BLaER1 treated with 17β-estradiol and CSF1 and Interleukin-3, amounts not matched to agents 10 nM and 100 nM (cell line): ENCODE results near the gene RAG2.

Experiments used
- H3K27ac ChIP-seq, 11 experiments: shearing (Covaris generic); formaldehyde crosslinking; 2 replicates each; pipeline ENCODE4 v1.8.1; 2022
- H3K27me3 ChIP-seq, 11 experiments: shearing (Covaris generic); formaldehyde crosslinking; 2 replicates each; pipeline ENCODE4 v1.8.1; 2022
- H3K36me3 ChIP-seq, 11 experiments: shearing (Covaris generic); formaldehyde crosslinking; 2 replicates each; pipeline ENCODE4 v1.8.1; 2022
- H3K4me1 ChIP-seq, 10 experiments: shearing (Covaris generic); formaldehyde crosslinking; 2 replicates each; pipeline ENCODE4 v1.8.1; 2022
- H3K4me2 ChIP-seq, 11 experiments: shearing (Covaris generic); formaldehyde crosslinking; 2 replicates each; pipeline ENCODE4 v1.8.1; 2022
- H3K4me3 ChIP-seq, 10 experiments: shearing (Covaris generic); formaldehyde crosslinking; 2 replicates each; pipeline ENCODE4 v1.8.1; 2022
- H3K9ac ChIP-seq, 11 experiments: shearing (Covaris generic); formaldehyde crosslinking; 2 replicates each; pipeline ENCODE4 v1.8.1; 2022
- H3K9me3 ChIP-seq, 11 experiments: shearing (Covaris generic); formaldehyde crosslinking; replicated peaks in 1 of 11; 2 replicates each; pipeline ENCODE4 v1.8.1; 2022
- H4K20me1 ChIP-seq, 11 experiments: shearing (Covaris generic); formaldehyde crosslinking; 2 replicates each; pipeline ENCODE4 v1.8.1; 2022
- Cebpa-rat ChIP-seq, 11 experiments: shearing (Covaris generic); IDR thresholded peaks; 2 replicates each; pipeline ENCODE4 v1.8.1; 2022

The RAG2 gene

DNA sequence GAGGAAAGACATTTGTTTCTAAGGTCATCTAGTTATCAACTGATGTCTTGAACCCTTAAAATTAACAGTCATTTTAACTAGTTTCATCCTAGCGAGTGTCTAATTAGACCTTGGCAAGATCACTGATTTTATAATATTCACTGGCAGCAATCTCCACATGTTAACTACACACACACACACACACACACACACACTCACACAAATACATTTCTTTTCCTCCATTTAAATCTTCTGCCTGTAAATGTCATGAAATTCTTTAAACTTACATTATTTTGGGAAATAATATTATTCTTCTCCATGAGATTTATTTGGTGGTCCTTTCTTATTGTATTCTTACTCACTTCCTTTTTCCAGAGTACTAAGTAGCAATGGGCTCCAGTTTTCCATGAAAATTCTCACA lies 6.6 kb downstream of the RAG2 start:
- H3K4me1 ChIP-seq: peaks cover 14 to 80% (median 52%) of the 10 kb centered on the region in 10 experiments
- H3K36me3 ChIP-seq: peaks cover 0 to 71% (median 12%) of the 10 kb centered on the region in 11 experiments; a peak in 10 of 22 replicates
- peak overlapping the region in 4 of 11 experiments; percentile 11 to 51 (median 43); a peak in 7 of 22 replicates for H3K4me2 ChIP-seq
- no peak for TF ChIP-seq Cebpa-rat (IDR thresholded peaks at IDR 0.05)
- H3K9ac ChIP-seq: no peak overlapping the region; a peak in 1 of 22 replicates
- no peak overlapping the region for H3K27ac ChIP-seq
- H4K20me1 ChIP-seq: peaks cover 0 to 8% (median 0%) of the 10 kb centered on the region in 11 experiments; a peak in 1 of 22 replicates
- H3K9me3 ChIP-seq: peaks cover 0 to 46% (median 0%) of the 10 kb centered on the region in 11 experiments; a peak in 9 of 22 replicates
- no peaks in the 10 kb centered on the region for H3K27me3 ChIP-seq
- peak overlapping the region in 1 of 10 experiments; percentile 92; a peak in 1 of 20 replicates for H3K4me3 ChIP-seq

DNA sequence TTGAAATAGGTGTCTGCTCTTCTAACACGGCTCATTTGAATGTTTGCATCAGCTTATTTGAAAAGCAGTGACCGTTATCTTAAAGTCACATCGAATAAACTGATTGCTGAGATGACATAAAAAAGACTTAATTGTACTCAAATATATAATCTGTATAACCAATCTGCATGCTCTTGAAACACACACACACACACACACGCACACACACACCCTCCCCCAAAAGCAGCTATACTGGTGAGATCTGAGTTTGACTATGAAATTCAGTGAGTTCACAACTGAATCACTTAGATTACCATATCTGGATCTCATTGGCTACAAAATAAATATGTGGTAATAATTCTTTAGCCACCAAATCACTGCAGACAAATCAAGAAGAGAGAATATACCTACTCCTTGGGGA lies 7.5 kb downstream of the RAG2 start:
- no peak for TF ChIP-seq Cebpa-rat (IDR thresholded peaks at IDR 0.05)

DNA sequence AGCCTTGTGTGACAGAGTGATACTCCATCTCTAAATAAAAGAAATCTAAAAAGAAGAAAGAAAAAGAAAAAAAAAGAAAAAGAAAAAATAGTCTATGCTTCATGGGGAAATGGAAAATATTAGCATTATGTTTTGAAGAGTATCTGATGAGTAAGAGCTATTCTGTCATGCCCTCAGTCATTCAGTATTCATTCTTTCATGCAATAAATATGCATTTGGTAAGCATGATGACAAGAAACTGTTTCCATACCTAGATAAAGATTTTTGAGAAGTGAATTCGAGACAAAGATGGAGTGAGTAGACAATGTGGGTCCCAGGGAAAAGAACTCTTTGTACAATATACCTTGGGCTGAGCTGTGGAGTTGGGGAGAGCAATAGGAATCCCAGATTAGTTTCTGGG lies 9.9 kb downstream of the RAG2 start:
- Histone ChIP-seq H4K20me1 (peaks cover 0 to 18% (median 0%) of the 10 kb centered on the region in 11 experiments; a peak in 1 of 22 replicates), H3K9me3 (peaks cover 0 to 21% (median 0%) of the 10 kb centered on the region in 11 experiments; a peak in 8 of 22 replicates), H3K4me1 (peaks cover 0 to 72% (median 31%) of the 10 kb centered on the region in 10 experiments; a peak in 14 of 20 replicates), H3K4me3 (no peak overlapping the region), H3K9ac (no peak overlapping the region), H3K27me3 (no peaks in the 10 kb centered on the region), H3K36me3 (peaks cover 0 to 38% (median under 1%) of the 10 kb centered on the region in 11 experiments; a peak in 10 of 22 replicates), H3K4me2 (peak overlapping the region in 5 of 11 experiments; percentile 9 to 45 (median 43); a peak in 9 of 22 replicates), H3K27ac (no peak overlapping the region; a peak in 1 of 22 replicates)
- TF ChIP-seq Cebpa-rat (IDR thresholded peaks at IDR 0.05): no peak

More for the DNA sequence above, 7.5 kb downstream of the RAG2 start:
- Histone ChIP-seq H3K4me3 (peak overlapping the region in 1 of 10 experiments; percentile 10; a peak in 1 of 20 replicates), H3K4me1 (peaks cover 5 to 88% (median 48%) of the 10 kb centered on the region in 10 experiments), H3K9me3 (peaks cover 0 to 46% (median 0%) of the 10 kb centered on the region in 11 experiments; a peak in 9 of 22 replicates), H3K4me2 (peak overlapping the region in 5 of 11 experiments; percentile 25 to 51 (median 34); a peak in 7 of 22 replicates), H3K9ac (no peak overlapping the region), H3K27ac (no peak overlapping the region), H4K20me1 (peaks cover 0 to 11% (median 0%) of the 10 kb centered on the region in 11 experiments; a peak in 1 of 22 replicates), H3K36me3 (peaks cover 0 to 62% (median 12%) of the 10 kb centered on the region in 11 experiments; a peak in 10 of 22 replicates), H3K27me3 (no peaks in the 10 kb centered on the region)

DNA sequence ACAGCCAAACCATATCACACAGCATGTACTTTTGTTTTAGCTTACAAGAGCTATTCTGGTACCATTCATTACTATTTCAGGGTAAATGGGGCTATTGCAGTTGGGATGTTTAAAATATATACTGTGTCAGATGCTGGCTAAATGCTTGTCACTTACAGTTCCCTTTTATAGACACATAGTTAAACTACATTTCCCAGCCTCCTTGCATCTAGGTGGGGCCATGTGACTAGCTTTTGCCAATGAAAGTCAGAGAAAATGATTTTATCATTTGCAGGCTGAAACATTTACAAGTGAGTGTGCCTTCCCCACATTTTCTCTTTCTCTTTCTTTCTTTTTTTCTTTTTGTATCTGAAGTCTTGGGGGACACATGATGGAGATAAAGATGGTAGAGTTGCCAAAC lies 11.5 kb downstream of the RAG2 start:
- Histone ChIP-seq H4K20me1 (peaks cover 0 to 18% (median 0%) of the 10 kb centered on the region in 11 experiments; a peak in 1 of 22 replicates), H3K9ac (no peak overlapping the region), H3K4me2 (peak overlapping the region in 5 of 11 experiments; percentile 9 to 45 (median 24); a peak in 8 of 22 replicates), H3K27ac (no peak overlapping the region), H3K4me3 (no peak overlapping the region), H3K27me3 (no peaks in the 10 kb centered on the region), H3K4me1 (peaks cover 0 to 59% (median 25%) of the 10 kb centered on the region in 10 experiments; a peak in 13 of 20 replicates), H3K36me3 (peaks cover 0 to 38% (median 7%) of the 10 kb centered on the region in 11 experiments; a peak in 16 of 22 replicates), H3K9me3 (peaks cover 6 to 21% (median 12%) of the 10 kb centered on the region in 11 experiments)
- no peak for TF ChIP-seq Cebpa-rat (IDR thresholded peaks at IDR 0.05)

DNA sequence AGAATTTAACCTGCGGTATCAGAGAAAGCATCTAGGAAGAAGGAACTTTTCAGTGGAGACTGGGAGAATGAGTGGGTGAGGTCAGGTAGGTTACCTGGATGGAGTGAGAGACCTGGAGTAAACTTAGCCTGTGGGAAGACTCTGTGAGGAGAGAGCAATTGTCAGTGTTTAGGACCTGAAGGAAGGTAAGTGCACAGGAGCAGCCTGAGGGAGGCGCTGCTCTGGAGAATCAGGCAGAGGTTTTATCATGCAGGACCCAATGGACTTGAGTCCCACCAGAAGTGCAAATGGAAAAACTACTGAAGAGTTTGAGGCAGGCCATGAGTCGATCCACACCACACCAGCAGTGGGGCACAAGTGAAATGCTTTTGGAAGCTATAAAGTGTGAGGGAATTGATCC lies 14.4 kb downstream of the RAG2 start:
- H3K9me3 ChIP-seq: peaks cover 19 to 38% (median 28%) of the 10 kb centered on the region in 11 experiments
- H3K9ac ChIP-seq: no peak overlapping the region
- peaks cover 0 to 22% (median 0%) of the 10 kb centered on the region in 11 experiments; a peak in 2 of 22 replicates for H4K20me1 ChIP-seq
- TF ChIP-seq Cebpa-rat (IDR thresholded peaks at IDR 0.05): no peak
- H3K27me3 ChIP-seq: no peaks in the 10 kb centered on the region
- H3K4me1 ChIP-seq: peaks cover 4 to 42% (median 19%) of the 10 kb centered on the region in 10 experiments; a peak in 18 of 20 replicates
- no peak overlapping the region for H3K27ac ChIP-seq
- H3K4me2 ChIP-seq: no peak overlapping the region
- no peak overlapping the region for H3K4me3 ChIP-seq
- peaks cover 0 to 42% (median 26%) of the 10 kb centered on the region in 11 experiments; a peak in 16 of 22 replicates for H3K36me3 ChIP-seq

DNA sequence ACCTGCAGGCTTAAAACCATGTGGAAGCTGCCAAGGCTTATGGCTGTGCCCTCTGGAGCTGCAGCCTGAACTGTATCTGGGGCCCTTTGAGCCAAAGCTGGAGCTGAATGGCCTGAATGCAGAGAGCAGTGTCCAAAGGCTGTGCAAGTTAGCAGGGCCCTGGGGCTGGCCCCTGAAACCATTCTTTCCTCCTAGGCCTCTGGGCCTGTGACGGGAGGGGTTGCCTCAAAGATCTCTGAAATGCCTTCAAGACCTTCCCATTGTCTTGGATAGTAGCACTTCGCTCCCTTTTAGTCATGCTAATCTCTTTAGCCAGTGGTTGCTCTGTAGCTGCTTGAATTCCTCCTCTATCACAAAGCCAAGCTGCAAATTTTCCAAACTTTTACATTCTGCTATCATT lies 16.5 kb downstream of the RAG2 start:
- H3K27me3 ChIP-seq: no peaks in the 10 kb centered on the region
- H3K36me3 ChIP-seq: peaks cover 0 to 64% (median 34%) of the 10 kb centered on the region in 11 experiments; a peak in 16 of 22 replicates
- no peak overlapping the region for H3K9ac ChIP-seq
- H3K4me2 ChIP-seq: no peak overlapping the region
- H3K4me1 ChIP-seq: peaks cover 11 to 35% (median 25%) of the 10 kb centered on the region in 10 experiments; a peak in 19 of 20 replicates
- TF ChIP-seq Cebpa-rat (IDR thresholded peaks at IDR 0.05): no peak
- H3K27ac ChIP-seq: no peak overlapping the region
- H3K4me3 ChIP-seq: peak overlapping the region in 4 of 10 experiments; percentile 2 to 66 (median 42); a peak in 4 of 20 replicates
- H4K20me1 ChIP-seq: peaks cover 0 to 35% (median 0%) of the 10 kb centered on the region in 11 experiments; a peak in 4 of 22 replicates
- H3K9me3 ChIP-seq: peaks cover 19 to 42% (median 28%) of the 10 kb centered on the region in 11 experiments

GRCh38 chr11:36578458-36578857 lies 19.6 kb downstream of the RAG2 start:
- Histone ChIP-seq H3K9me3 (peaks cover 19 to 42% (median 28%) of the 10 kb centered on the region in 11 experiments), H3K4me1 (peaks cover 18 to 58% (median 51%) of the 10 kb centered on the region in 10 experiments; a peak in 19 of 20 replicates), H4K20me1 (peaks cover 0 to 53% (median 0%) of the 10 kb centered on the region in 11 experiments; a peak in 4 of 22 replicates), H3K27ac (peak overlapping the region in 5 of 11 experiments; percentile 23 to 82 (median 59); a peak in 6 of 22 replicates), H3K4me3 (peak overlapping the region in 7 of 10 experiments; percentile 52 to 74 (median 66); a peak in 15 of 20 replicates), H3K27me3 (no peaks in the 10 kb centered on the region), H3K9ac (peak overlapping the region in 8 of 11 experiments; percentile 31 to 83 (median 76); a peak in 13 of 22 replicates), H3K36me3 (peaks cover 0 to 94% (median 34%) of the 10 kb centered on the region in 11 experiments; a peak in 16 of 22 replicates), H3K4me2 (peak overlapping the region; percentile 36 to 98 (median 93); a peak in 21 of 22 replicates)
- TF ChIP-seq Cebpa-rat (IDR thresholded peaks at IDR 0.05): no peak

GRCh38 chr11:36577859-36578258 lies 20.2 kb downstream of the RAG2 start:
- Histone ChIP-seq H3K36me3 (peaks cover 0 to 98% (median 34%) of the 10 kb centered on the region in 11 experiments; a peak in 16 of 22 replicates), H3K27me3 (no peaks in the 10 kb centered on the region), H3K9me3 (peaks cover 19 to 40% (median 28%) of the 10 kb centered on the region in 11 experiments), H3K4me3 (peak overlapping the region in 7 of 10 experiments; percentile 52 to 74 (median 66); a peak in 14 of 20 replicates), H3K9ac (peak overlapping the region in 8 of 11 experiments; percentile 31 to 83 (median 76); a peak in 16 of 22 replicates), H3K27ac (peak overlapping the region in 8 of 11 experiments; percentile 14 to 85 (median 70); a peak in 12 of 22 replicates), H4K20me1 (peaks cover 0 to 53% (median 0%) of the 10 kb centered on the region in 11 experiments; a peak in 4 of 22 replicates), H3K4me2 (peak overlapping the region in 10 of 11 experiments; percentile 48 to 98 (median 94); a peak in 21 of 22 replicates), H3K4me1 (peaks cover 18 to 64% (median 56%) of the 10 kb centered on the region in 10 experiments; a peak in 19 of 20 replicates)
- no peak for TF ChIP-seq Cebpa-rat (IDR thresholded peaks at IDR 0.05)
